Thyroid gland (tissue), 4 donors: ENCODE data around the gene GRM1. TPM values are rescaled to one million over a fixed set of nuclear protein-coding genes. Genes with fewer than 3 reads are reported as not detected.

Source experiments
- DNase-seq, 2 donors: peaks; one replicate each; pipeline ENCODE4 v3.0.0-alpha.2; 2019
- H3K27ac ChIP-seq, 3 donors: fragments of 200-600 bp; sonication (generic); 1 replicate in 2 of 3; 2 replicates in 1 of 3; pipeline ENCODE4 v1.5.1; 2016 to 2019; ENCODE audit warnings: mild to moderate bottlenecking in 1 of 3, moderate library complexity in 1 of 3
- H3K27me3 ChIP-seq: fragments of 200-600 bp; sonication (generic); one replicate; pipeline ENCODE4 v1.5.1; 2019
- H3K36me3 ChIP-seq, 2 donors: fragments of 200-600 bp; sonication (generic); one replicate each; pipeline ENCODE4 v1.5.1; 2016 to 2019
- H3K4me1 ChIP-seq, 2 donors: fragments of 200-600 bp; sonication (generic); one replicate each; pipeline ENCODE4 v1.5.1; 2017 to 2019
- H3K4me3 ChIP-seq, 3 donors: fragments of 200-600 bp; sonication (generic); replicated peaks in 1 of 3; 1 replicate in 2 of 3; 2 replicates in 1 of 3; pipeline ENCODE4 v1.5.1; 2016; ENCODE audit warnings: mild to moderate bottlenecking in 1 of 3
- H3K9me3 ChIP-seq: fragments of 200-600 bp; sonication (generic); one replicate; pipeline ENCODE4 v1.5.1; 2017
- POLR2A ChIP-seq, 2 donors: fragments of 450-650 bp; IDR thresholded peaks; one replicate each; pipeline ENCODE4 v1.6.1; 2017; ENCODE audit warnings: antibody characterized with exemption in 2 of 2, mild to moderate bottlenecking in 2 of 2, moderate library complexity in 1 of 2
- WGBS, 2 donors: methylation state at CpG; one replicate each; pipeline ENCODE4 v1.1.5; 2017; 5-methylcytosine and 5-hydroxymethylcytosine counted together
- intact Hi-C: fragments of 100-400 bp; cut with DNase I; formaldehyde crosslinking; loops from one replicate; pipeline ENCODE4 v1.15.1; 2023
- total RNA-seq, 4 donors: library from RNA; depleted of rRNA; stranded (reverse); fragments of >200 nt; gene quantifications; one replicate each; pipeline ENCODE4 v1.2.3, GENCODE V29; 2016
- TF ChIP-seq, protein P1 (sequence below), 6 experiments: fragments of 200-600 bp in 3 of 6; fragments of 450-650 bp in 3 of 6; sonication (generic) in 3 of 6; IDR thresholded peaks; one replicate each; pipeline ENCODE4 v1.5.1; 2016 to 2019; ENCODE audit warnings: antibody characterized with exemption in 6 of 6, mild to moderate bottlenecking in 2 of 6, inconsistent platforms in 1 of 6, moderate library complexity in 1 of 6

GRM1 gene
- total RNA-seq, 4 donors from 2014 or later, result 0.29 to 2.5 (median 0.48) TPM

DNA sequence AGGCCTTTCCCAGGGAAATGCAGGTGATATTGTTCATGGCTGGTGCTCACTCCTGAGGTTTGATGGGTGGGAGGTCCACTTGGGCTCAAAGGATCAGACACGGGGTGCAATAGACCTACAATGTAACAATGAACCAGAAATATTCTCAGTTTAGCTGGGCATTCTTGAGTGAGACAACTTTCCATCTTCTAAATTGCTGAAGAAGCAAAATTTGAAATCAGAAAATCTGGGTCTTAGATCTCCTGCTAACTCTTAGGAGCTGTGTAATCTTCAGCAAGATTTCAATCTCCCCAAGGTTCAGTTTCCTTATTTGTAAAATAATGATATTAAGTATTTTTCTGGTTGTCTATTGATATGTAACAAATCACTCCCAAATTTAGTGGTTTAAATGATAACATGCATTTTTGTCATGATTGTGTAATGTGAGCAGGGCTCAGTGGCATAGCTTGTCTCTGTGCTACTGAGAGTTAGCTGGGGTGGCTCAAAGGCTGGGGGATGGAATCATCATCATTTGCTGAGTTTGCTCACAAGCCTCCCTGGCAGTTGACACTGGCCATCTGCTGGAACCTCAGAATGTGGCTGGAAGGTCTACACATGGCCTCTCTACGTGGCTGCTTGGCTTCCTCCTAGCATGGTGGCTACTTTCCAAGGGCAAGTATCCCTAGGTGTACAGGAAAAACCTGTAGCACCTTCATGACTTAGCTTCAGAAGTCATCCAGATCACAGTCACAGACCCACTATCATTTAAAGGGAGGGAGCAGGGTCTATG lies 98.8 kb downstream of the GRM1 start:
- Histone ChIP-seq H3K27ac (no peak overlapping the region), H3K4me3 (no peak overlapping the region), H3K4me1 (no peaks in the 10 kb centered on the region), H3K27me3 (no peaks in the 10 kb centered on the region), H3K36me3 (no peaks in the 10 kb centered on the region), H3K9me3 (no peaks in the 10 kb centered on the region)
- WGBS, 2 donors, result 65 to 68% methylated on average over 2 of the region's 2 CpGs
- TF ChIP-seq, protein P1, sequence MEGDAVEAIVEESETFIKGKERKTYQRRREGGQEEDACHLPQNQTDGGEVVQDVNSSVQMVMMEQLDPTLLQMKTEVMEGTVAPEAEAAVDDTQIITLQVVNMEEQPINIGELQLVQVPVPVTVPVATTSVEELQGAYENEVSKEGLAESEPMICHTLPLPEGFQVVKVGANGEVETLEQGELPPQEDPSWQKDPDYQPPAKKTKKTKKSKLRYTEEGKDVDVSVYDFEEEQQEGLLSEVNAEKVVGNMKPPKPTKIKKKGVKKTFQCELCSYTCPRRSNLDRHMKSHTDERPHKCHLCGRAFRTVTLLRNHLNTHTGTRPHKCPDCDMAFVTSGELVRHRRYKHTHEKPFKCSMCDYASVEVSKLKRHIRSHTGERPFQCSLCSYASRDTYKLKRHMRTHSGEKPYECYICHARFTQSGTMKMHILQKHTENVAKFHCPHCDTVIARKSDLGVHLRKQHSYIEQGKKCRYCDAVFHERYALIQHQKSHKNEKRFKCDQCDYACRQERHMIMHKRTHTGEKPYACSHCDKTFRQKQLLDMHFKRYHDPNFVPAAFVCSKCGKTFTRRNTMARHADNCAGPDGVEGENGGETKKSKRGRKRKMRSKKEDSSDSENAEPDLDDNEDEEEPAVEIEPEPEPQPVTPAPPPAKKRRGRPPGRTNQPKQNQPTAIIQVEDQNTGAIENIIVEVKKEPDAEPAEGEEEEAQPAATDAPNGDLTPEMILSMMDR (IDR thresholded peaks at IDR 0.05), result no peak
- no peak for TF ChIP-seq POLR2A (IDR thresholded peaks at IDR 0.05)
- intact Hi-C loops, result no loop called here
- DNase-seq, result no peak

DNA sequence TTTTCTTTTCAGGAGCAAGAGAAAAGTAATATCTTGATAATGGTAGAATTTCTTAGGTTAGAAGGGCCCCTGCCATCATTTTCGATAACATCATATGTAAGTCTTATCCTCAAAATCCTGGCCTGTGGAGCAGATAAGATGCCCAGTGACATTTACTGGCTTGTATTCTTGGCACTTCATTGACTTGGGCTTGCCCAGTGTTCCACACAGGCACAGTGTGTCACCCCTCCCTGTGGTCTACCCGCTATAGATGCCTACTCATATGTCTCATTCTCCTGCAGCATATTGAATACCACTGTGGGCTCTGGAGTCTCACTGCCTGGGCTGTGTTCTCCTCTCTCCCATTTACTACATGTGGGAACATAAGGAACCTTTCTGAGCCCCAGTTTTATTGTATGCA lies 105.0 kb downstream of the GRM1 start:
- 86 to 87% methylated on average over 2 of the region's 2 CpGs for WGBS, 2 donors
- Histone ChIP-seq H3K27ac (no peak overlapping the region), H3K36me3 (no peaks in the 10 kb centered on the region), H3K4me1 (no peaks in the 10 kb centered on the region), H3K27me3 (no peaks in the 10 kb centered on the region), H3K4me3 (no peak overlapping the region), H3K9me3 (no peaks in the 10 kb centered on the region)
- TF ChIP-seq POLR2A (IDR thresholded peaks at IDR 0.05), result no peak
- TF ChIP-seq, protein P1 (IDR thresholded peaks at IDR 0.05), result no peak
- DNase-seq, result no peak
- intact Hi-C loops, result no loop called here

DNA sequence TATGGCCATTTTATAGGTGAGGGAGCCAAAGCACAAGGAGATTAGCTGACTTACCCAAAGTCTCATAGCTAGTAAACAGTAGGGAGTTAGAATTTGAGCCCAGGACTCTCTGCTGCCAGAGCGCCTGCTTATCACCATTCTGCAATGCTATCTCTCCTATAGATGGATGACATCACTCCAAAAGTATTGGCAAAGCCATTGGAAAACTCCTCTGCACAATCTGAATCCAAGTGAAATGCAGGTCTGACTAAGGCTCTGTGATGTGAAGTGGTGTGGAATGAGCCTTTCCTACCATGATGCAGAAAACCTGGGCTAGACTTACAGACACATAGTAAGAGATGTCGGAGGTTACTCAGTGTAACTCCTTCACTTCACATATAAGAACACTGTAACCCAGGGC lies 106.3 kb downstream of the GRM1 start:
- Histone ChIP-seq H3K4me1 (no peaks in the 10 kb centered on the region), H3K36me3 (no peaks in the 10 kb centered on the region), H3K9me3 (no peaks in the 10 kb centered on the region), H3K27ac (no peak overlapping the region), H3K27me3 (no peaks in the 10 kb centered on the region), H3K4me3 (no peak overlapping the region)
- intact Hi-C loops, result no loop called here
- TF ChIP-seq, protein P1 (IDR thresholded peaks at IDR 0.05), result no peak
- 88 to 95% methylated on average over 2 of the region's 2 CpGs for WGBS, 2 donors
- no peak for DNase-seq

- 90 to 100% methylated on average over 1 of the region's 1 CpG for WGBS, 2 donors
- H3K9me3 ChIP-seq, result no peaks in the 10 kb centered on the region
- DNase-seq, result no peak
- no peak overlapping the region for H3K27ac ChIP-seq
- no peak for TF ChIP-seq POLR2A (IDR thresholded peaks at IDR 0.05)
- TF ChIP-seq, protein P1 (IDR thresholded peaks at IDR 0.05), result no peak
- H3K36me3 ChIP-seq, result no peaks in the 10 kb centered on the region
- intact Hi-C loops, result no loop called here
- H3K4me1 ChIP-seq, result no peaks in the 10 kb centered on the region
- no peaks in the 10 kb centered on the region for H3K27me3 ChIP-seq
- H3K4me3 ChIP-seq, result no peak overlapping the region
Measured at GRCh38 chr6:146146836-146147235, 118.0 kb downstream of the GRM1 start.

DNA sequence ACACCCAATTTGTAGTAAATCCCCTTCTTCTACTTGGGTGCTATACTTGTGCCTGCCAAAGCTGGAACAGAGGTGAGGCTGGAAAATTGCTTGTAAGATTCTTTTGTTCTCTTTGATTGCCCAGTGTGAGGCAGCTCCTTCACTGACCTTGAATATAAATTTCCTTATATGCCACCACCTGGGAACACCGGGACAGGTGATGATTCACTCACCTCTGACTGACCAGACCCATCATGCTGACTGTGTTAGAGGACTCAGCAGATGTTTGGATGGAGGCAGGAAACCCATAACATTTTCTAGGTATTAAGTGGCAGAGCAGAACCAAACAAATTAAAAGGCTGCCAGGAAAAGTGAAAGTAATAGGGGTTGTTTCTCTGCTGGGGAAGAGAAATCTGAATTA lies 120.9 kb downstream of the GRM1 start:
- TF ChIP-seq, protein P1 (IDR thresholded peaks at IDR 0.05), result no peak
- H3K4me3 ChIP-seq, result no peak overlapping the region
- intact Hi-C loops, result no loop called here
- H3K36me3 ChIP-seq, result no peaks in the 10 kb centered on the region
- no peak overlapping the region for H3K27ac ChIP-seq
- no peaks in the 10 kb centered on the region for H3K4me1 ChIP-seq
- 76 to 89% methylated on average over 1 of the region's 1 CpG for WGBS, 2 donors
- no peaks in the 10 kb centered on the region for H3K27me3 ChIP-seq
- no peak for DNase-seq
- no peaks in the 10 kb centered on the region for H3K9me3 ChIP-seq
